Measurements from ENCODE around the gene EIF5A2. TPM values are rescaled to one million over a fixed set of nuclear protein-coding genes. Genes with fewer than 3 reads are reported as not detected.
A peak's percentile ranks its signal among the peaks of the same experiment; 100 is the strongest.
"Not testable (repeated sequence)": the region's sequence is repeated elsewhere in the genome, so short reads cannot be mapped to it uniquely, and the experiment has no call there.

Gene EIF5A2
- total RNA-seq (2014; rRNA removed; shearing (Covaris generic)), result 11.1 and 13.9 TPM in 2 replicates
- polyA plus RNA-seq (2015; cell fraction: cytosol; rRNA removed), result 13.1 and 16.7 TPM in 2 replicates
- polyA plus RNA-seq (2015; cell fraction: nucleus; rRNA removed), result 4.7 and 13.9 TPM in 2 replicates

- DNase-seq (ENCODE audit: low read depth, low spot score), result peak; percentile 93
- in situ Hi-C loops (cut with HindIII; ENCODE audit: low pct_unique_long_range_greater_than_20kb, low sequenced_read_pairs), result no loop called here
These were observed at the start of gene EIF5A2 for GRCh38 chr3:170908235-170909116. Gene EIF5A2, minus strand, starts transcription at chr3:170908637. Its CDS starts 831 bp downstream, at chr3:170907806.

GRCh38 chr3:170956647-170957046 lies 48.2 kb upstream of the EIF5A2 start:
- no peak for DNase-seq (ENCODE audit: low read depth, low spot score)
- in situ Hi-C loops (cut with HindIII; ENCODE audit: low pct_unique_long_range_greater_than_20kb, low sequenced_read_pairs), result loop anchor here (25.0 kb wide), 1 partner anchor 206 kb away; no protein-coding TSS in a partner anchor

- no peak for DNase-seq (ENCODE audit: low read depth, low spot score)
- in situ Hi-C loops (cut with HindIII; ENCODE audit: low pct_unique_long_range_greater_than_20kb, low sequenced_read_pairs), result loop anchor here (25.0 kb wide), 1 partner anchor 209 kb away; no protein-coding TSS in a partner anchor
These were observed 45.3 kb upstream of the EIF5A2 start for GRCh38 chr3:170953736-170954135.

- DNase-seq (ENCODE audit: low read depth, low spot score), result no peak
- in situ Hi-C loops (cut with HindIII; ENCODE audit: low pct_unique_long_range_greater_than_20kb, low sequenced_read_pairs), result loop anchor here (25.0 kb wide), 1 partner anchor 209 kb away; no protein-coding TSS in a partner anchor
These were observed 44.8 kb upstream of the EIF5A2 start for GRCh38 chr3:170953229-170953628.

GRCh38 chr3:170949211-170949610 lies 40.8 kb upstream of the EIF5A2 start:
- DNase-seq (ENCODE audit: low read depth, low spot score), result no peak
- in situ Hi-C loops (cut with HindIII; ENCODE audit: low pct_unique_long_range_greater_than_20kb, low sequenced_read_pairs), result no loop called here

- no peak for DNase-seq (ENCODE audit: low read depth, low spot score)
- in situ Hi-C loops (cut with HindIII; ENCODE audit: low pct_unique_long_range_greater_than_20kb, low sequenced_read_pairs), result no loop called here
These were observed 38.8 kb upstream of the EIF5A2 start for GRCh38 chr3:170947018-170947769.

GRCh38 chr3:170942011-170942410 lies 33.6 kb upstream of the EIF5A2 start:
- in situ Hi-C loops (cut with HindIII; ENCODE audit: low pct_unique_long_range_greater_than_20kb, low sequenced_read_pairs), result no loop called here
- no peak for DNase-seq (ENCODE audit: low read depth, low spot score)

- no peak for DNase-seq (ENCODE audit: low read depth, low spot score)
- in situ Hi-C loops (cut with HindIII; ENCODE audit: low pct_unique_long_range_greater_than_20kb, low sequenced_read_pairs), result no loop called here
These were observed 33.1 kb upstream of the EIF5A2 start for GRCh38 chr3:170941551-170941950.

GRCh38 chr3:170933039-170933438 lies 24.6 kb upstream of the EIF5A2 start:
- DNase-seq (ENCODE audit: low read depth, low spot score); in situ Hi-C loops (cut with HindIII; ENCODE audit: low pct_unique_long_range_greater_than_20kb, low sequenced_read_pairs): not testable (repeated sequence)

- in situ Hi-C loops (cut with HindIII; ENCODE audit: low pct_unique_long_range_greater_than_20kb, low sequenced_read_pairs), result not testable (repeated sequence)
These were observed 15.1 kb upstream of the EIF5A2 start for GRCh38 chr3:170923553-170923952.

GRCh38 chr3:170918715-170919114 lies 10.3 kb upstream of the EIF5A2 start:
- in situ Hi-C loops (cut with HindIII; ENCODE audit: low pct_unique_long_range_greater_than_20kb, low sequenced_read_pairs), result no loop called here
- DNase-seq (ENCODE audit: low read depth, low spot score), result no peak

More at GRCh38 chr3:170923553-170923952, 15.1 kb upstream of the EIF5A2 start:
- not testable (repeated sequence) for DNase-seq (ENCODE audit: low read depth, low spot score)

GRCh38 chr3:170914690-170915089 lies 6.3 kb upstream of the EIF5A2 start:
- in situ Hi-C loops (cut with HindIII; ENCODE audit: low pct_unique_long_range_greater_than_20kb, low sequenced_read_pairs), result no loop called here
- no peak for DNase-seq (ENCODE audit: low read depth, low spot score)

GRCh38 chr3:170914212-170914611 lies 5.8 kb upstream of the EIF5A2 start:
- in situ Hi-C loops (cut with HindIII; ENCODE audit: low pct_unique_long_range_greater_than_20kb, low sequenced_read_pairs), result no loop called here
- DNase-seq (ENCODE audit: low read depth, low spot score), result no peak

GRCh38 chr3:170911051-170911450 lies 2.6 kb upstream of the EIF5A2 start:
- in situ Hi-C loops (cut with HindIII; ENCODE audit: low pct_unique_long_range_greater_than_20kb, low sequenced_read_pairs), result no loop called here
- DNase-seq (ENCODE audit: low read depth, low spot score), result no peak

GRCh38 chr3:170910542-170910941 lies 2.1 kb upstream of the EIF5A2 start:
- in situ Hi-C loops (cut with HindIII; ENCODE audit: low pct_unique_long_range_greater_than_20kb, low sequenced_read_pairs), result no loop called here
- no peak for DNase-seq (ENCODE audit: low read depth, low spot score)

GRCh38 chr3:170909129-170909903 lies 879 bp upstream of the EIF5A2 start:
- DNase-seq (ENCODE audit: low read depth, low spot score), result no peak

GRCh38 chr3:170907637-170908234 lies 701 bp downstream of the EIF5A2 start:
- in situ Hi-C loops (cut with HindIII; ENCODE audit: low pct_unique_long_range_greater_than_20kb, low sequenced_read_pairs), result no loop called here
- peak; percentile 21 for DNase-seq (ENCODE audit: low read depth, low spot score)

More at GRCh38 chr3:170909129-170909903, 879 bp upstream of the EIF5A2 start:
- in situ Hi-C loops (cut with HindIII; ENCODE audit: low pct_unique_long_range_greater_than_20kb, low sequenced_read_pairs), result no loop called here
